NCI-H128 (cell line): ENCODE results near the gene HIPK2.

Experiments used
- DNase-seq: peaks from one replicate; lab custom pipeline; 2025; ENCODE audit not compliant: unreplicated experiment; lab: John Stamatoyannopoulos, UW

Gene HIPK2

DNA sequence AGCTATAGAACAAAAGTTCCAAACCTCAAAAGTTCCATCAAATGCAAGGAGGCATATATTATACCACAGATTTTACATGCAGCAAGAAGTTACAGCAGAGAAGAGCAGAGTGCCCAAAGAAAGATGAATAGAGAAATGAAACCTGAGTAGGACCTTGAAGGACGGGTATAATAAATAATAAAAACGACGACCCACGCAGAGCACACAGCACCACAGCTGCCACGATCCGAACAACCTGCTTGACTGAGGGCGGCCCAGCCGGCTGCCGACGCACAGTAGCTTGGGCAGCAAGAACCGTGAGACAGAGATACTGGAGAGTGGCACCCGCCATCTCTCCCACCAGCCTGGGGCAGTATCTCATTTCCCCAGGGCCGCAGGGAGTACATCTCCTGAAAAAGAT is 79.0 kb downstream of the HIPK2 start:
- DNase-seq: no peak

GRCh38 chr7:139698278-139698677 is 79.5 kb downstream of the HIPK2 start:
- no peak for DNase-seq

DNA sequence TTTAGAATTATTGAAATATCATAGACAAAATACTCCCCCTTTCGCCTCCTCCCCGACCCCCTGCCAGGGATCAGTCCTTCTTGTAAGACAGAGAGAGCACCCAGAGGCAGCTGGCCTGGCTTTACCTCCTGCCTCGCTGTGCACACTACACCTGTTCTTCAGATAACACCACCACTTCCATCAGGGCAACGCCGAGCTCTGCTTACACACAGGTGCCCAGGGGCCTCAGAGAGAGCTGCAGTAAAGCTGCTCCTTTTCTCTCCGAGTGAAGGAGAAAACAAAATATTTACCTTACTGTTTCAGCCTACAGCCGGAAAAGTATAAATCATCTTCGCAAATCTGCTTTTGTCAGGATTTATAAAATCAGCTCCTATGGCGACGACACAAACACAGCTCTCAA is 80.7 kb downstream of the HIPK2 start:
- DNase-seq: no peak

DNA sequence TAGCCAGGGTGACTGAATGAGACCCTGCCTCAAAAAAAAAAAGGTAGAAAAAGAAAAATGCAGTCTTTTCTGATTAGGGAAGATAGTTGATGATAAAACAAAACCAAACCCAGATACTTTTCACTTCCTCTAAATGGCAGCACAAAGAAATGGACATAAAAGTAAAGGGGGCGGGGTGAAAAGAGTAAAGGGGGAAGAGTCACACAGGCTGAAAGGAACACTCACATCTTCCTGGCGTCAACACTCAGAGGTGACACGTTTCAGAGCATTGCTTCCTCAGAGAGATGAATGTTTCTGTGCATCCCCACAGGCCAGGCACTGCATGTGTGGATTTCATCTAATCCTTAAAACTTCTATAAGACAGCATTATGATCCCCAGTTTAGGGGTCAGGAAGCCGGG is 81.2 kb downstream of the HIPK2 start:
- DNase-seq: no peak

DNA sequence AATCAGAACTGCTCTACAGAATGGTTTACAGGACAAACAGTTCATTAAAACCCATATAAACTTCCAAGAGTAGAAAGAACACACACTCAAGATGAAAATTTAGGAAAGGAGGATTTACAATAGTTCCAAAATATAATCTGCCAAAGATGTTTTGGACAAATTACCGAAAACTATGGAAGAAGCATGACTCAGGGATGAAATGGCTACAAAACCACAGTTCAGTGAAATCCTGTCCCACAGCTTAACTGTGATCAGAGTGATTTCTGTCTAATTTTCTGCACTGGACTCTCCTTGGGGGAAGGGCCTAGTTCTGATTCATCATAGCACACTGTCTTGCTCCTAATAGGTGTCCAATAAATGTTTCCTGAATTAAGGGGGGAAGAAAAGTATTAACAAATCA is 82.2 kb downstream of the HIPK2 start:
- no peak for DNase-seq

DNA sequence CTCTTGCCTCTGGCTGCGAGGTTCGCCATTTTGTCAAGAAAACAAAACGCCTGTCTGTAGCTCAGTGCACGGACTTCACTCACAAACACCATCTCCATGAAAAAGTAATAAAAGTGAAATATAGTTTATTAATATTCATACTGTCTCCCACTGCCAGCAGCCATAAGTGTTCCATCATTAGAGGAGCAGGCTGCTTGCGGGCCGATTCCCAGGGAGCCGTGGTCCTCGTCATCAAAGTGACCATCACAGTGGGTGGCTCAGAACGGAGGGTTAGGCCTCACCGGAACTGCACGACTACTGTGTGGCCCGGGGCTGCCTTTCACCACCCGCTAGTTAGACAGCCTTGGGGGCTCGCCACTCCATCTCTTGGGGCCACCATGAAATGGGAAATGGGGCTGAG is 82.7 kb downstream of the HIPK2 start:
- DNase-seq: no peak

DNA sequence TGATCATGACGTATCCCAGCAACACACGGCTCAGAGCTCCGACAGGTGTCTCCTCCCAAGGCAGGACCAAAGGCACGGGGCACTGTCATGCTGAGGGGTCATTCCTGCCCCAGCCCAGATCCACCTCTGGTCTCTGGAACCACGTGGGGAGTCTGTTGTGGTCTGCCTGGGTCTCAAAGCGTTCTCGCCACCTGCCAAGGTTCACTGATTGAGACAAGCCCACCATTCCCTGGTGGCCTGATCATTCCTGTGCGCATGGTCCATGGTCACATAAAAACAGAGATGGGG is 83.5 kb downstream of the HIPK2 start:
- DNase-seq: no peak

DNA sequence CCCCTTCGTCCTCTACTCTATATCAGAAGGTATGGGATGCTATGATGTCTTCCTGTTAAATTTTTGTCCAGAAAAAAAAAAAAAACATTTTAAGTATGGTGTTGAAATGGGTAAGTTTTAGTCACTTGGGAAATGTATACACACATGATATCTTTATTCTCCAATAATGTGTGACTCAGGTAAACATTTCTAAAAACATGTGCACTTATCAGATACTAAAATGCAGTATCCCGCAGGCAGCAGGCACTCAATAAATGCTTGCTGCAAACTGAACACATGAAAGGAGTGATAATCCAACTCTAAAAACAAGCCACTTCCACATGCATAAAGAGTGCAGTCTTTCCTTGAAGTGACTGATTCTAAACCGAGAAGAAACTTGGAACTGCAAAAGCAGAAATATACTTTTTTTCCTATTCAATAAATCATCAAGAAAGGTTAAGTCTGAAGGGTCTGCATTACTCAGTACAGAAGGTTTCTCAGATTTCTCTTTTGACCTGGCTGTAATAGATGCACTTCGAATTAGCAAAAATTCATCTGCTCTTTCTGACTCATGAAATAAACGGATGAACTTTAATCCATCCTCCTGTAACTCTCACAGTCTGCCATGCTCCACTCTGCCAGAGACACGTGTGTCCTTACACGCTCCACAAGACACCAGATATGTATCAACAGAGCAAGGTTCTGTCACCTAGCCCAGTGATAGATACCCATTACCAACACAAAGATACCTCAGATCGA is 84.0 kb downstream of the HIPK2 start:
- DNase-seq: no peak

GRCh38 chr7:139692723-139693122 is 85.1 kb downstream of the HIPK2 start:
- no peak for DNase-seq

GRCh38 chr7:139691253-139691781 is 86.5 kb downstream of the HIPK2 start:
- no peak for DNase-seq

- no peak for DNase-seq
Measured at GRCh38 chr7:139687980-139688632, 89.7 kb downstream of the HIPK2 start.

DNA sequence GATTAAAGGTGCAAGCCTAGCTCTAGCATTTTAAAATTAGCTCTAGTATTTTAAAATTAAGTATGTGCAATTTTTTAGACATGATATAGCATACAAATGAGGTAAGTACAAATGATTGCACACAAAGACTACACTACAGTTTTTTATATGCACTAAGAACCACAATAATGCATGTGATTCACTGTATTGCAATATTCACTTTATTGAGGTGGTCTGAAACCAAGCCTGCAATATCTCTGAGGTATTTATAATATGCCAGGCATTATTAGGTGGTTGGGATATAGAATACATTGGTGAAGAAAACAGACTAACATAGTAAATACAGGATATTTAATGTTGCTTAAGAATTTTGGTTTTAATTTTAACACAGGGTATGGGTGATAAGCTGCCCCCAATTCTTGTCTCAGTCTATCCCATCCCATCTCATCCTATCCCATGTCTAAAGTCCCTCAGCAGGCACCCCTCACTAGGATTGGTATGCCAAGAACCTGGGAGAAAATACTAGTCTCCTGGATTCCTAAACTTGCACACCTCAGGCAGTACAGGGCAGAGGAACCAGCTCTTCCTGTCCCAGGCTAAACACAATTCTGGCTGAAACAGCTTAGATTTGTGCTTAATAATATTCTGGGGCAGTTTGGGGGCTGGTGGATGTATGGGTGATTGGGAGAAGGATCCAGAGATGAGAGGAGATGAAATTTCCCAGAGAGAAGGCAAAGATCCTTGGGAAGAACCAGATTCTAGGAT is 90.4 kb downstream of the HIPK2 start:
- DNase-seq: no peak

GRCh38 chr7:139683137-139683921 is 94.5 kb downstream of the HIPK2 start:
- no peak for DNase-seq

- no peak for DNase-seq
Measured at GRCh38 chr7:139682136-139683013, 95.4 kb downstream of the HIPK2 start.

DNA sequence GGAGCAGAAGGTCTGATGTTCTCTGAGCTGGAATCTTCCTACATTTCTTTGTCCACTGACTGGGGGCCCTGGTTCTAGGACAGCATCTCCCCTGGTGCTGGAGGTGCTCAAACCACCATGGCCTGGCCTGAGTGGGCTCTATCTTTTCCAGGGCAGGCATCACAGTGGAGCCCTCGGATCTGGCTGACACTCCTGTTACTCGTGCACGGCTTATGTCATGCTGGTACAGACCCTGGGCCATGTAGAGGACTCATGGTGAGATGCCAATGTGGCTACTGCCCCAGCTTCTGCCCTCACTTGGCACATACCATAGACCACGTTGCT is 96.0 kb downstream of the HIPK2 start:
- no peak for DNase-seq

DNA sequence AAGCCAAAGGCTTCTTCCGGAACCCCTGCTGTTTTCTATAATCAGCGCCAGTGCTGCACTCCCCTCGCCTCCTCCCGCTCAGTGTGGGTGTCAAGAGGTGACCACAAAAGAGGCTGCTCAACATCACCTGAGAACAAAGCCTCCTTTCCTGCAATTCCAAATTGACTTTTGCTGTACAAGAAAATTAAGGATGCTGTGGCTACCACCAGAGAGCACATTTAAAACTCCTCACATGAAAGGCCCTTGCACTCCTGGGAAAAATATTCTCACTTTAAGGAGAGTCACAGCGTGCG is 96.4 kb downstream of the HIPK2 start:
- DNase-seq: no peak

DNA sequence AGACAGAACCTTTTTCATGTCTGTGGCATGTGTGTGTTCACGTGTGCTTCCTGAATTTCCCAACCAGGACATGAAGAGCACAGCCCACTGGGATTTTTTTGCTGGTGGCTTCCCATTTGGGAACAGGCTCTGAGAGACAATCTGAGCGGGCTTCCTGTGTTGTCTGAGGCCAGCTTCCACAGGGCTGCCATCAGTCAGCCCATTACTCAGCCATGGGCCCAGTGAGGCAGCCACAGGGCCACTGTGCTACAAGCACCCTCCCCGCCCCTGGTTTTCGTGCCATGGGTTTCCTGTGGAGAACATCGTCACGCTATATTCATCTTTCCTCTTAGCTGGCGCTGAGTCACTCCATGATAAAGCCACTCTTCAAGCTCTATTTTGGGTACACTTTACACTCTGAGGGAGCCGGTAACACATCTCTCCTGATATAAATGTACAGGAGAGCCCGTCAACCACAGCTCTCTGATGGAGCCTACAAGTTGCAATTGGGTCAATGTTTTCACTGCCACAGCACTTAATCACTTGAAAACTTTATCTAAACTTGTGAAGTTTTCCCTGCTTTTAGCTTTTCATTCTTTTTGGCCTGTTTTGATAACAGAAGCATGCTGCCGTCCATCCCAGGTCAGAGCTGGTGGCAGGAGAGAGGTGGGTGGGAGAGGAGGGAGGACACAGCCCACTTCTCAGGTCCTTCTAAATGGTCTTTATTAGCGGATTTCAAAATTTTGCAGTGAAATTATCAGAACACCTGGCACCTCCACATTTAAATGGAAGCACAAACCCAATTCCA is 96.9 kb downstream of the HIPK2 start:
- DNase-seq: no peak

GRCh38 chr7:139679731-139680594 is 97.8 kb downstream of the HIPK2 start:
- DNase-seq: no peak

GRCh38 chr7:139676390-139676789 is 101.4 kb downstream of the HIPK2 start:
- DNase-seq: no peak
